Bone marrow (tissue), 2 donors: Measurements from ENCODE around the gene LRP1B.

Experiments used
- DNase-seq, 2 donors: peaks; one replicate each; lab custom pipeline; 2025; lab: John Stamatoyannopoulos, UW

Gene LRP1B

DNA sequence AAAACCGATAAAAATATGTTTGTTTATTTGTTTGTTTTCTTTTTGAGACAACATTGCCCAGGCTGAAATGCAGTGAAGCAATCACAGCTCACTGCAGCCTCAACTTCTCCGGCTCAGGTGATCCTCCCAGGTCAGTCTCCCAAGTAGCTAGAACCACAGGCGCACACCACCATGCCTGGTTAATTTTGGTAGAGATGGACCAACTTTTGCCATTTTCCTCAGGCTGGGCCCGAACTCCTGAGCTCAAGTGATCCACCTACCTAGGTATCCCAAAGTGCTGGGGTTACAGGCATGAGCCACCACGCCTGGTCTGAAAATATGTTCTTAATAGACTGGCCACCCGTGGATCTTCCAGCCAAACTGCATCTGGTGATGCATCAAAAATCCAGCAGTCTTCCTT is 1867.9 kb downstream of the LRP1B start:
- no peak for DNase-seq

DNA sequence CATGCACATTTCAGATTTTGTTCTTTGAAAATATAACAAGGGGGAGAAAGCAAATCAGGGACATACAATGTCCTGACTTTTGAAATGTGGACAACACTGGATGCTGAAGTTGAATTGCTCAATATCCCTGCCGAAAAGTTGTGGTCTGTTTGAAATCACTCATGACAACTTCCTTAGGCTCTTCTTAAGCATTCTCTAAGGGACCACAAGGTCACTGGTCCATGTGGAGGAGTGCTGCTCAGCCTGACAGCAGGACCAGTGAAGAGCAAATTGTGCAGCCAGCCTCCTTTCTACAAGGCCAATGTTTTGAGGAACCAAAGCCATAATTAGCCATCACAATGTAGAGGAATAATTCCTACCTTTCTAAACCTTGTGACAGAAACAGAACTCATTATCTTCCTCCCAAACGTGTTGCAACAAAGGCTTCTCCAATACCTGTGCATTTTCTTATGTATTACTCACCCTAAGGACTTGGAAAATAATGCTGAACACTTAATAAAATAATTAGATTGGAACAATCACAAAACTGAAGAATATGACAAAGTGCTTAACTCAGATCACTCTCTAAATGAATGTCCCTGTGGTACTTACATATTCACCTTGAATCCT is 1873.0 kb downstream of the LRP1B start:
- no peak for DNase-seq

- no peak for DNase-seq
Measured at GRCh38 chr2:140256080-140256479, 1874.7 kb downstream of the LRP1B start.

DNA sequence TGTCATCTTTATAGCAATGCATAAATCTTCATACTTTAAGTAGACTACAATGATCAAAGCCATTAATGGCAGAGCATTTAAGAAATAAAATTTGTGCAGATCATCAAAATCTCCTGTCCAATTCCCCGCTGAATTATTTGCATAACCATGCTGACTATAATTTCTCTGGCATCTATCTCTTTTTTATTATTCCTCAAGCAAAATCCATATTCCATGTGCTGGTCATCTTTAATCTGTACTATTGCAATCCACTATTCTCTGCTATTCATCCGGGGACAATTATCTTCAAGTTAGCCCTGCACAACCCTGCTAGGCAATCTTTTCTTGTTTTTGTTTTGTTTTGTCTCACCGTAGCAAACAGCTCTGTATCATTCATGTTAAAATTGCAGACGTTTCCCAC is 1881.0 kb downstream of the LRP1B start:
- DNase-seq = no peak

DNA sequence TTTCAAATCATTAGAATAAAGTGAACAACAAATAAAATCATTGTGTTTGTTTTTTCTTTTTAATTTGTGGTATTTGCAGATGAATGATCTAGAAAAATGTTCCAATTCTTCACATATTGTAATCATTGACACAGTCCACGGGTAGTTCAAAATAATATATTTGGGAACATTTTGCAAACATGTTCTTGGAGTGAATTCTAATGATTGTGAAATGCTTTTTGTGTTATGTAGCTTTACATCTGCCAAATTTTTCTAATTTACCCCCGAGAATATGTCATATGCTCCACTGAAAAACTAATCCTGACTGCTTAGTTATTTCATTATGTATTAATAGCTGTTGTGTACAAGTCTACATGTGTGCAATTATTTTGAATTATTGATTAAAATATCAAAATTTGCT is 1882.2 kb downstream of the LRP1B start:
- DNase-seq = no peak

DNA sequence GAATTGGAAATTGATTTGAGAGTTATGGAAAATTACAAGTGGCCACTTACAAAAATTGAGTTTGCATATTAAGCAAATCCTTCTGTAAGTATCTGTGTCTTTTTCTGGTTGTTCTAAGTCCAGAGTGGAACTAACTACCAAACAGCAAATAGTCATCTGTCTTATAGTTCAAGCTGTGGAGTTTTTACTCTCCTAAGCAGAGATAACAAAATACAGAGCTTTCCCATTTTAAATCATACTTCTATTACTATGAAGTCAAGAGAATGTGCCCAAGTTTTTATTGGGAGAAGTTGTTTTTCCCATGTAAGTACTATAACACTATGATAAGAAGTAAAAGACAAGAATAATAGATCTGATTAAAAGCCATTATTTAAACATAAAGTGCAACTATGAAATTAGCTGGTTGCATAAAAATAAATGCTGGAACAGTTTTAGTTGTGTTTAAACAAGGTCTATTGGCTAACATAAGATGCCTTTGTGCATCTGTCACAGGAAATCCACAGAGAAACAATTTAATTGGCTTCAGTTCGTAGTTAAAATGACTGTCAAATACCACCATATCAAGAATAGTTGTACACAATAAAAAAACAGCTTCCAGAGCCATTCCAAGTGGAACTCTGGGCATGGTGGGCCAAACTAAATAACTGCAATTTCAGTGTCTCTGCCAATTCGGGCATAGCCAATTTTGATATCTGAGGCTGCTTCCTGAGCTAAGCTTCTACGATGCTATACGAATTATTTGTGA is 1883.2 kb downstream of the LRP1B start:
- DNase-seq = no peak

DNA sequence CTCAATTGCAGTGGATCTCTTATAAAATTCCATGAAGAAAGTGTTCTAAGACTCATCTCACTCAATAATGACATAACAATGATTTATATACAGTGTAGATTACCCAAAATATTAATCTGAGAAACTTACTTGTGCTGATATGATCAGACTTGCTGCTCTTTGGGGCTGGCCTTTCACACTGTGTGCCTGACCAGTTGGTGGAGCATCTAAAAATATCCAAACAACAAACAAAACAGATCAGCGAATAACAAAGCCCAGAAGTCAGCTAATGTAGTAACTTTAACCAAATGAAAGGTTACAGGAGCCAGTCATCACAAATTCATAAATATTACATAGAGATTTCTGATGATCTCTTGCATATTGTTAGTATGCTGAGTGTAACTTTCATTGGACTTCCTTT is 1883.9 kb downstream of the LRP1B start:
- no peak for DNase-seq

GRCh38 chr2:140246058-140246457 is 1884.8 kb downstream of the LRP1B start:
- DNase-seq = no peak

GRCh38 chr2:140242889-140243288 is 1887.9 kb downstream of the LRP1B start:
- no peak for DNase-seq

- no peak for DNase-seq
Measured at GRCh38 chr2:140234116-140234515, 1896.7 kb downstream of the LRP1B start.

DNA sequence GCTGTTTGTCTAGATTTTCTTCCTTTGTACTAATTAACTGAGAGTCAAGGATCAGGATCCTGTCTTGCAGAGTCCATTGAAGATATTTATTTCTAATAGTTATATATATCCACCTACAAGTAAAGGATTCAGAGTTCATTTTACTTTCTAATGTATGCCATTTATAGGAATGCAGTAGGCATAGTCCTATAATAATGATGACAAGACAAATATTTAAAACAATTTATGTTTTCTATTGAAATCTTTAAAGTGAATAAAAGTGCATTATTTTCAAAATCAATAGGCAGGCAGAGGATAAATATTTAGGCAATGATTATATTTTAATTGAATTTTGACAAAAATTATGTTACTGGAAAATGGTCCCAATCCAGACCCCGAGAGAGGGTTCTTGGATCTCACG is 1919.9 kb downstream of the LRP1B start:
- DNase-seq = no peak

DNA sequence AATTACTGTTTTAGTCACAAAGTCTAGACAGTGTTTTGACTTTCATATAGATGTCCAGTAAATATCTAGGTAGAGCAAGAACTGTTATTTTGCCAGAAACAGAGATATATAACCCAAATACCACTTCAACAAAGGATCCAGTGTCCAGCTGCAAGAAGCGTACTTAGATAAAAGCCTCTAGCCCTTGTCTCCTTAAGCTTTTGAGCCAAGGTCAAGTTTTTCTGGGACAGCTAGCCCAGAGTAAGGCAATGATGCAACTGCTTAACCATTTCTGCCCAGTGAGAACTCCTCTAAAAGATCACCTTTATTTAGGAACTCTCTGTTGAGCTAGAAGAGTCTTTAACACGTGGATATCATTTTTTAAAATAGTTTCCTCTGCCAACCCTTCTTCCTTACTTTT is 1925.7 kb downstream of the LRP1B start:
- no peak for DNase-seq

DNA sequence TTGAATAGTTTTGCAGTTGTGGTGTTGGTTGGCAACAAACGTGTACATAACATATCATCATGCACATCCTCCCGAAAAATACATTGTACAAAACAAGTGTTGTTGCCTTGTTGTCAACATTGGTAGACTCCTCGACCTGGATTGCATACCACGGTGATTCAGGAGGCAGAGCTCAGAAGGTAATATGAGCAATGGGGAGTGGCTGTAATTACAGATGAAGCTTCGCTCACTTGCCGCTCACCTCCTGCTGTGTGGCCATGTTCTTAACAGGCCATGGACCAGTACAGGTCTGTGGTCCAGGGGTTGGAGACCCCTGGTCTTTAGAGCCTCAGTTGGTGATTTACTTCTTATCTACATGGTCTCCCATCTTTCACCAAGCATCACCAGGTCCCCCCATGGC is 1927.5 kb downstream of the LRP1B start:
- no peak for DNase-seq

GRCh38 chr2:140201572-140201971 is 1929.2 kb downstream of the LRP1B start:
- DNase-seq = no peak

DNA sequence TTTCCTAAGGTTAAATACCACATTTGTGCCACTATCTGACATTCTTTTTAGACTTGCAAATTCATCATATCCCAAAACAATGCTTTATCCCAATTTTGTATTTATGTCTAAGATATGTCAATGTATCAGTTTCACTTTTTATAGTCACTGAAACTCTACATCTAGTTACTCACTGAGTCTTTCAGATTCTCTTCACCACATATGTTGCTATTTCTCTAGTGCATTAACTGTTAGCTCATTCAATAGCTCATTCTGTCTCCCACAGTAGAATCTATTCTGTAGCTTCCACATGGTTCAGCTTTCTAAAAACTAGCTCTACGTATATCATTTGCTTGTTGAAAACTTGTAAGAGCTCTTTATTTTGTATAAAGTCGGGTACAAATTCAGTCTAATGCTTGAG is 1930.1 kb downstream of the LRP1B start:
- no peak for DNase-seq

DNA sequence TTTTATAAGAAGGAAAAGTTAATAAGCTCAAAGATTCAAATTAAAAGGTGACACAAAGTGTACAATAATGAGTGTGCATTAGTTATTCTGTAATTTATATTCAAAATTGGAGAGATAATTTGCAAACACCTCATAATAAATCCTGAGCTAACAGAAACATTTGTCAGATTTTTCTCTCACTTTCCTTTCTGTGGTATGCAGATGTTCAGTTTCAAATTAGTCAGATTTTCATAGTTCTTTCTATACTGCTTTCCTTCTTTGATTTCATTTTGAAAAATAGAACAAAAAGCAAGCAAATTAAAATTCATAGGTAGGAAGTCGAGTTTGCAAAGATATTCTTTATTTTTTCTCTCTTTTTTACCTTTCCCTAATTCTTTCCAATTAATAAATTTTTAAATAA is 1930.5 kb downstream of the LRP1B start:
- DNase-seq = no peak

DNA sequence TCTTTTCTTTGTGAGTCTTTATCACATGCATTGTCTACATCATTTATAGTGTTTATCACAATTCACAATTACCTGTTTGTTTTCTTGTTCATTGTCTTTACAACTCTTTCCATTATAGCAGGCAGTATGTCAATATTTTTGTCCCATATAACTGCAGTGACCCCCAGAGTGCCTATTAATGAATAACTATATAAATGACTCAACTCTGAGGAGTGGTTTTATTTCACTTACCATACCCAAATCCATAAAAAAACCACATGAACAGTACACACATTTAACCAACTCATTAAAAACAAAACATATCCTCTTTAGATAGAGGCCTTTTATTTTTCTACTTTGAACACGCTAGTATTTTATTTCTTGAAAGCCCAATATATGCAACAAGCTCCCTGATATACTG is 1931.5 kb downstream of the LRP1B start:
- DNase-seq = no peak

- DNase-seq = no peak
Measured at GRCh38 chr2:140187086-140187485, 1943.7 kb downstream of the LRP1B start.

DNA sequence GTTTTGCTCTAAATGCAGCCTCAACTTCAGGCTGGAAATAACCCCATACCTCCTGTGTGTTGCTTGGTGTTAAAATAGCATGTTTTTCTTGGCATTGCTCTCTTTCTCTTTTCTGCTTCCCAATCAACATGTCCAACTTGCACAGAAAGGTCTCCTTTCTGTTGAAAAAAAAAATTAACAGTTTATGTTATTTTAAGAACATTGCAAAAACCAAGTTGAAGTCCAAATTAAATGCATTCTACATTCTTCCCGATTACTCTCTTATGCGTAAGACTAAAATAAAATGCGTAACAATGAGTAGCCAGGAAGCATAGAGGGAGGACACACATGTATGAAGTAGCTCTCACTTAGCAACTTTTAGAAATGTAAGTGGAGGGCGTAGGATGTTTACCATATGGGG is 1944.5 kb downstream of the LRP1B start:
- no peak for DNase-seq

- DNase-seq = no peak
Measured at GRCh38 chr2:140185076-140185475, 1945.7 kb downstream of the LRP1B start.

DNA sequence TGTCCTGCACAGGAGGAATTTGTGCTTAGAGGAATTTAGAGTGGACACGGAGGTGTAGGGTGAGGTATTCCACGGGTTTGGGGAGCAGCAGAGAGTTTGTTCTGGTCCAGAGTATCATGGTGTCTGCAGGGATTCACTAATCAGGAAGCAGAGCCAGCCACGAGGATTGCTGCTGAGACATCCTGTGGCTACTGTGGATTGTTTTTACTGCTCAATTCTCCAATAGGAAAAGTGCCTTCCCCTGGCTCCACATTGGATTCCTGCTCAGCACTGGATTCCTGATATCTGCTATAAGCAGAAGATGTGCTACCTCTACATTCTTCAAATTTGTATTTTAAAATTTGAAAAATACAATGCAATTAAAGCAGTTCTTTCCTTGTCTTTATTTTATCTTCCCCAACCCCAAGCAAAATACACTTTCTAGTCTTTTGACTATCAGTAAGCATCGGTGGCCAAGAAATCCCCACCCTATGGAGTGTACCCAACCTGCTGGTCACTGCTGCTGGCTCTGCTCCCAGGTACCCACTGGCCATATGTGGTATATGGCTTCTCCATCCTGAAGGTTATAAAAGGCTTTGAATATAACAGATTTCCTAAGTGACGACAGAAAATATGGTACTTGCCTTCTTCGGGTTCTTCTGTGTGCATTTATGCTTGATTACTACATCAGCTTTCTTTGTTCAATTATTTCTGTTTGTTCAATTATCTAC is 1947.6 kb downstream of the LRP1B start:
- no peak for DNase-seq
